Hepatocyte (in vitro differentiated cells): ENCODE results near the gene RASSF4.

ENCODE experiments used
- CTCF ChIP-seq: fragments of 200-600 bp; sonication (generic); IDR thresholded peaks from 2 replicates; pipeline ENCODE4 v1.5.1; 2016; ENCODE audit warnings: antibody characterized with exemption, mild to moderate bottlenecking; ENCODE audit not compliant: poor library complexity
- EZH2 ChIP-seq: fragments of 200-600 bp; sonication (generic); IDR thresholded peaks from 2 replicates; pipeline ENCODE4 v1.6.1; 2016; ENCODE audit warnings: antibody characterized with exemption, mild to moderate bottlenecking, borderline replicate concordance
- EZH2phosphoT487 ChIP-seq: fragments of 200-600 bp; sonication (generic); IDR thresholded peaks from one replicate; pipeline ENCODE4 v1.6.1; 2018; ENCODE audit warnings: antibody characterized with exemption, mild to moderate bottlenecking, low read depth, moderate library complexity; ENCODE audit not compliant: unreplicated experiment, severe bottlenecking

GRCh38 chr10:44938956-44939355, 20.6 kb upstream of the RASSF4 start:
- no peak for TF ChIP-seq CTCF
- no peak for TF ChIP-seq EZH2
- no peak for TF ChIP-seq EZH2phosphoT487
